Body of pancreas (tissue), 4 donors: ENCODE data around the gene CCDC127.

Source experiments
- POLR2A ChIP-seq, 3 donors: fragments of 450-650 bp; IDR thresholded peaks; one replicate each; pipeline ENCODE4 v1.6.1; 2016; ENCODE audit warnings: antibody characterized with exemption in 3 of 3, mild to moderate bottlenecking in 2 of 3
- TF ChIP-seq, protein P1 (sequence below), 7 experiments: fragments of 450-650 bp in 4 of 7; fragments of 200-600 bp in 3 of 7; sonication (generic) in 3 of 7; IDR thresholded peaks; one replicate each; pipeline ENCODE4 v1.5.1; 2016 to 2019; ENCODE audit warnings: antibody characterized with exemption in 7 of 7

DNA sequence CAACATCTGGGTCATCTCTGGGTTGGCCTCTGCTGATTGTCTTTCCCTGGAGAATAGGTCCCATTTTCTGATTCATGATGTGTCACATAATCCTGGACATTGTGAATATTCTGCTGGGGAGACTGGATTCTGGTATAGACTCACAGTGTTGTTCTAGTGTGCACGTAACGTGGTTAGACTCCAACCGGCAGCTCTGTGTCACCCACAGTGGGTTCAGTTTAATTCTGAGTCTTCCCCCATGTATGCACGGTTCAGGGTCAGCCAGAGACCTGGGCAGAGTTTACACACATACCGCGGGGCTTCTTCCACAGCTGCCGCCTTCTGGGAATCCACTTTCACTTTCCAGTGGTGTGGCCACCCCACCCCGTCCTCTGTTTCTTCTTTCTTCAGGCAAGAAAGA is 64.7 kb downstream of the CCDC127 start:
- TF ChIP-seq, protein P1, sequence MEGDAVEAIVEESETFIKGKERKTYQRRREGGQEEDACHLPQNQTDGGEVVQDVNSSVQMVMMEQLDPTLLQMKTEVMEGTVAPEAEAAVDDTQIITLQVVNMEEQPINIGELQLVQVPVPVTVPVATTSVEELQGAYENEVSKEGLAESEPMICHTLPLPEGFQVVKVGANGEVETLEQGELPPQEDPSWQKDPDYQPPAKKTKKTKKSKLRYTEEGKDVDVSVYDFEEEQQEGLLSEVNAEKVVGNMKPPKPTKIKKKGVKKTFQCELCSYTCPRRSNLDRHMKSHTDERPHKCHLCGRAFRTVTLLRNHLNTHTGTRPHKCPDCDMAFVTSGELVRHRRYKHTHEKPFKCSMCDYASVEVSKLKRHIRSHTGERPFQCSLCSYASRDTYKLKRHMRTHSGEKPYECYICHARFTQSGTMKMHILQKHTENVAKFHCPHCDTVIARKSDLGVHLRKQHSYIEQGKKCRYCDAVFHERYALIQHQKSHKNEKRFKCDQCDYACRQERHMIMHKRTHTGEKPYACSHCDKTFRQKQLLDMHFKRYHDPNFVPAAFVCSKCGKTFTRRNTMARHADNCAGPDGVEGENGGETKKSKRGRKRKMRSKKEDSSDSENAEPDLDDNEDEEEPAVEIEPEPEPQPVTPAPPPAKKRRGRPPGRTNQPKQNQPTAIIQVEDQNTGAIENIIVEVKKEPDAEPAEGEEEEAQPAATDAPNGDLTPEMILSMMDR (IDR thresholded peaks at IDR 0.05): no peak
- TF ChIP-seq POLR2A (IDR thresholded peaks at IDR 0.05): no peak
